Measurements from ENCODE around the gene RER1.

Gene RER1

DNA sequence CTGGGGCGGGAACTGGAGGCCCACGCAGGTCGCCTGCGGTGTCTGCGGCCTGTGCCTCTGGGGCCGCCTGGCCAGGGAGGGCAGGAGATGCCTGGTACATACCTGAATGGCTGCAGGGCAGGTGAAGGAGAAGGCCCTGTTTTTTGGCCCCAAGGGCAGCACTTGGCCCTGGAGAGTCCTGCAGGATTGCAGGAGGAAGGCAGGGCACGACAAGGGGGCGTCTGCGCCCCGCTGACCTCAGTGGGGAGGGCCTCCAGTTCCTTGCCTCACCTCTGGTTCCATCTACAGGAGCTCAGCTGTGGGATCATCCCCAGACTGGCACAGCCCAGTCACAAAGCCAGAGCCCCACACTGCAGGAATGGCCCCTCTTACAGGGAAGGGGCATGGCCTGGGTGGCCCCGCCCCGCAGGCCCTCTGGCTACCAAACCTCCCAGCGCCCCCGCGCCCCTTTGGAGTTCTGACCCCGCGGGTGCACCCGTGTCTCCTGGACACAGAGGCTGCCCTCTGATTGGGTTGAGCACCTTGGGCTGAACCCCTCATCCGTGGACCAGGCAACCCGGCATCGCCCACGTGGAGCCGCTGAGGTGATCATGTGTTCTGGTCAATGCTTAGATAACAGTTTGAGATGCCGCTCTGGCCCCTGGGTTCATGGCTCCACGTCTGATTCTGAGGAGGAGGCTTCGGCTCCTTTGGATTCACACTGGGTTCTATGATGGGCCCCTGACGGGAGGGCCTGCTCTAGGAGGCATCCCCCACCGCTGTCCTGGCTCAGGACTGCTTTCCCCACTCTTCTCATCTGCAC lies 22.1 kb downstream of the RER1 start:
- peak; percentile 9 for ATAC-seq

DNA sequence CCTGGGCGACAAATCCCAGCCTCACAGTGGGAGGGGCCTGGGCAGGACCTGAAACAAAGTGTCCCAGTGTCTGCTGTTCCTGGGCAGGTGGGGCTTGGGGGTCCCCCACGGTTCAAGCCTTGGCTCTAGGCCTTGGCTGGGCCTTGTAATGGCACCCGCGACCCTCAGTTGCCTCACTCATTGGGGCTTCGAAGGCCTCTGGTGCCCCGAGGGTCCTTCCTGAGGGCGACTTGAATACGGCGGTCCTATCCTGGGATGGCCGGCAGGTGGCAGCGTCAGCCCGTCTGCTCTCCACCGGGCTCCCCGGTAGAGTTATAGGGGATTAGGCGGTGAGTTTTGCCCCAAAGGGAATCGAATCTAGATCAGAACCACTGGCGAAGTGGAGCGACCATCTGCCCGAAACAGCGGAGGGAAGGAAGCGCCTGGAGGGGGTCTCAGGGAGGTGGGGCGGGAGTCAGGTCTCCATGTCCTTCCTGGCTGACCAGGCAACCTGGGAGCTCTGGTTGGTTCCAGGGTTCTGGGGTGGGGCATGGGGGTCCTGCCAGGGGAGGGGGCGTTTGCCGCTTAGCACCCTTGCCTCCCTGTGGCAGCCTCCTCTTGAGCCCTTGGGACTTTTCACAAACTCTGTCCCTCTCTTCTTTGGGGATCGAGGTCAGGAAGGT lies 22.8 kb downstream of the RER1 start:
- Mint-ChIP-seq H3K36me3 (ENCODE audit: low read depth) (peaks cover 6% of the 10 kb centered on the region), H3K27me3 (no peaks in the 10 kb centered on the region), H3K4me3 (peak overlapping the region; percentile 87), H3K9me3 (no peaks in the 10 kb centered on the region), H3K27ac (peak overlapping the region; percentile 88), H3K4me1 (peaks cover 41% of the 10 kb centered on the region)
- DNase-seq (peak; percentile 85), ATAC-seq (peak; percentile 24)

More for the DNA sequence above, 22.1 kb downstream of the RER1 start:
- H3K27ac Mint-ChIP-seq = peak overlapping the region; percentile 88
- H3K4me1 Mint-ChIP-seq = peaks cover 41% of the 10 kb centered on the region
- DNase-seq = peak; percentile 50
- peaks cover 8% of the 10 kb centered on the region for H3K36me3 Mint-ChIP-seq (ENCODE audit: low read depth)
- no peaks in the 10 kb centered on the region for H3K27me3 Mint-ChIP-seq
- no peaks in the 10 kb centered on the region for H3K9me3 Mint-ChIP-seq
- H3K4me3 Mint-ChIP-seq = peak overlapping the region; percentile 87

DNA sequence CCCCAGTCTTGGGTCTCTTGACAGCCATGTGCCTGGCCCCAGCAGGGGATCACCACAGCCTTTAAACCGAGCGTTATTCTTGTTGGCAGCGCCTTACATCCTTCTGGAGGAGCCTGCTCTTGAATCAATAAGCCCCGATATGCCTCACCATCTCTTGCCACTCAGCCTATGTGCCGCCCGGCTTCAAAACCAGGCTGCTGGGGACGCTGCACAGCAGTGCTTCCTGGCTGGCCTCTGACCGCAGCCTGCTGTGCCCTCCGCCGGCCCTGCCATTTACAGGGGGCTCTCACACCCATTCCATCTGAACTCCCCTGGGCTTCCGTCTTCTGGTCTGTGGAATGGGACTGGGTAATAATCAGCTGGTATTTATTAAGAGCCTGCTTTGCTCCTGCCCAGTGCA lies 23.7 kb downstream of the RER1 start:
- Mint-ChIP-seq H3K4me3 (peak overlapping the region; percentile 70), H3K9me3 (no peaks in the 10 kb centered on the region), H3K27me3 (no peaks in the 10 kb centered on the region), H3K36me3 (ENCODE audit: low read depth) (peaks cover 6% of the 10 kb centered on the region), H3K27ac (peak overlapping the region; percentile 68), H3K4me1 (peaks cover 41% of the 10 kb centered on the region)
- ATAC-seq (no peak), DNase-seq (no peak)

DNA sequence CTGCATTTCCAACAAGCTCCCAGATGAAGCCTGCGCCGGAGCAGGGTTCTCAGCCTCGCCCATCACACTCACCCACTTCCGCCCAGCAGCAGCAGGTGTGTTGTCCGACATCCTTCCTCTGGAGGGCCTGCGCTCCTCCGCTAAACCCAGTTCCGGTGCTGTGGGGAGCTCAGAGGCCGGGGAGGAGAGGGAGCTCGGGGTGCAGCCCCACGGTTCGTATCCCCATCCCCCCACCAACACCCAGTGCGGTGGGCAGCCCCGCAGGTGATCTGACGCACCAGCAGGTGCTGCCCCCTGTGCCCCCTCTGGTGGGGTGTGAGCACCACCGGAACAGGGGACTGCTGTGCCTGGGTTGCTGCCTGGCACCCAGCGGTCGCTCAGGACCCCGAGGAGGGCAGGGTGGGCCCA lies 24.2 kb downstream of the RER1 start:
- Mint-ChIP-seq H3K27me3 (no peaks in the 10 kb centered on the region), H3K36me3 (ENCODE audit: low read depth) (peaks cover 6% of the 10 kb centered on the region), H3K4me3 (peak overlapping the region; percentile 70), H3K4me1 (peaks cover 37% of the 10 kb centered on the region), H3K27ac (peak overlapping the region; percentile 68), H3K9me3 (no peaks in the 10 kb centered on the region)
- no peak for ATAC-seq
- DNase-seq = peak; percentile 55

DNA sequence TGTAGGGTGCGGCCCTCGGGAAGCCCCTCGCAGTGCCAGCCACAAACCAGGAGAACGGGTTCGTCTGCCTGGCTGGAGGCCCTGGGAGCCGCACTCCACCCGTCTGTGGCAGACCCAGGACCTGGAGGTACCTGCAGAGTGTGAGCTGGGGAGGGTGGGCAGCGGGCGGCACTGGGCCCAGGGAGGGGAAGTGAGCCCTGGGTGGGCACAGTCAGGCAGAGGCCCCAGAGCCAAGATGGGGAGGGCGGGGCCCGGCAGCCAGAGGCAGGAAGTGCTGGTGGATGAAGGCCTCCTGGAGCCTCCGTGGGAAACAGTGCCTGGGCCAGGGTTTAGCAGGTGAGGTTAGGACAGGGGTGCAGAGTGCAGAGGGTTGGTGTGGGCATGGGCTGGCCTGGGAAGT lies 24.8 kb downstream of the RER1 start:
- peaks cover 32% of the 10 kb centered on the region for H3K4me1 Mint-ChIP-seq
- ATAC-seq = no peak

DNA sequence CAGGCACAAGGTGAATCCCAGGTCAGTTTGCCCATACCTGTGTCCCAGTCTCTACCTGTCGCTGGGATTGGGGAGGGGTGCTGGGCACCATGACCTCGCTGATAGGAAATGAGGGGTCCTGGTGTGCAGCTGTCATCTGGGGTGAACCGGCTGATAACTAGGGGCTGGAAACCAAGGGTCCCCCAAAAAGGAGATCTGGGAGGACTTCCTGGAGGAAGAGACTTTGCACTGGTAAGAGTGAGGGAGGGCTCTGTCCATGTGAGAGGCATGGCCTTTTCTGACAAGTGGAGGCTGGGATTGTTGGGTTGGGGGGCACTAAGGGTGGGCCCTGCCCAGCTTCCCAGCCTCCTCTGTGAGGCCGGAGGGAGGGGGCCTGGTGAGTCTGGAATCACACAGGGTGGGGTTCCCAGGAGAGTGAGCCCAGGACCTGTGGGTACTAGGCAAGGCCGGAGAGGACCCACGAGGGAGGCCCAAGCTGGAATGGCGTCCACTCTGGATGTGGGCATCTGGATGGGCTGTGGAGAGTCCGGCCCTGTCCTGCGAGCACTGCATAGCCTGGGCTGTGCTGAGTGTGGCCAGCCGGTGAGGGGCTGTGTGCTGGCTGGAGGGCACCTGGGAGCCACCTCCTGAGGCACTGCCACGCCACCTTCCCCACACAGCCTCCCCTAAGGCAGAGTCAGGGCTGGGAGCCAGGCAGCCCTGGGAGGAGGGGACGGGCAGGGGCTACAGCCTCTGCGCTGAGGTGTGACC lies 25.6 kb downstream of the RER1 start:
- no peaks in the 10 kb centered on the region for H3K27me3 Mint-ChIP-seq

More for the DNA sequence above, 24.8 kb downstream of the RER1 start:
- peak overlapping the region; percentile 74 for H3K27ac Mint-ChIP-seq
- H3K9me3 Mint-ChIP-seq = no peaks in the 10 kb centered on the region
- DNase-seq = peak; percentile 41
- H3K4me3 Mint-ChIP-seq = peak overlapping the region; percentile 70
- H3K27me3 Mint-ChIP-seq = no peaks in the 10 kb centered on the region
- H3K36me3 Mint-ChIP-seq (ENCODE audit: low read depth) = peaks cover 3% of the 10 kb centered on the region

DNA sequence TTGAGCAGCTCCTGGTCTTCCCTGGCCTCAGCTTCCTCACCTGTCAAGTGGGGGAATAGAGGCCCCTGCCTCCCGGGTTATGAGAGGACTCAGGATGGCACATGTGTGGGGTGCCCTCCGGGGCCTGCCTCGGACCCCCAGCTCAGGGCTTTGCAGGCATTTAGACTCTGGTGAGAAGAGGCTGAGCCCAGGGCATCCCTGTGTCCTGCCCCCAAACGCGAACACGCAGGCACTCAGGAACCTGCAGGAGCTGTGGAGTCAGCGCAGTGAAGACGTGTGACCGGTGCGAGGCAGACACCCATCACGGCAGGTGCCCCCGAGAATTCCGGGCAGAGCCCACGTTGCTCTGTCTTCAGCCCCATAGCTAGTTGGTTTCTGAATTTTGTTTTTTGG lies 26.2 kb downstream of the RER1 start:
- Mint-ChIP-seq H3K36me3 (ENCODE audit: low read depth) (peaks cover 3% of the 10 kb centered on the region), H3K27me3 (no peaks in the 10 kb centered on the region), H3K4me1 (peaks cover 30% of the 10 kb centered on the region), H3K4me3 (no peak overlapping the region), H3K9me3 (peaks cover under 1% of the 10 kb centered on the region), H3K27ac (no peak overlapping the region)
- ATAC-seq = no peak
- no peak for DNase-seq

More for the DNA sequence above, 25.6 kb downstream of the RER1 start:
- no peak for DNase-seq
- no peaks in the 10 kb centered on the region for H3K9me3 Mint-ChIP-seq
- peaks cover 3% of the 10 kb centered on the region for H3K36me3 Mint-ChIP-seq (ENCODE audit: low read depth)
- H3K27ac Mint-ChIP-seq = no peak overlapping the region
- H3K4me1 Mint-ChIP-seq = peaks cover 30% of the 10 kb centered on the region
- peak overlapping the region; percentile 70 for H3K4me3 Mint-ChIP-seq
- ATAC-seq = no peak

DNA sequence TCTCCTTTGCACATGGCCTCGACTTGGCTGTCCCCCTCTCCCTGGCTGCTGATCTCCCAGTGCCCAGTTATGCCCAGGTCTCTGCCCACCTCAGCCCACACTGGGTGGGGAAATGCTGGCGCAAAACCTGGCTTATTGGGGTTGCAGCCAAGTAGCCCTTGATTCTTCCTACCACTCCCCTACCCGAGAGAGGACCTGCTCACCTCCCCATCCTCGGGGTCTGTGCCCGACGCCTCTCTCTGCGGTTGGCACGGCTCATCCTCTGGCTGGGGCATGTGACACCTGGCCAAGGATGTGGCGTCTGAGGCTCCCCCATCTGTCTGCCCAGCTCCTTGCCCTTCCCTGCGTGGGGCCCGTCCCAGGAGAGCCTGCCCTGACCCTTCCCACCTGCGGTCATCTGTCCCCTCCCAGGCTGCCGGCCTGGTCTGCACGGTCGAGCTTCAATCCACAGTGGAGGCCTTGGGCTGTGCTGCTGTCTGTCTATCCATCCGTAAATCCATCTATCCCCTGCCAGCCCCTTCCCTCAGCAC lies 27.2 kb downstream of the RER1 start:
- peaks cover 8% of the 10 kb centered on the region for H3K9me3 Mint-ChIP-seq
- peaks cover 29% of the 10 kb centered on the region for H3K4me1 Mint-ChIP-seq
- no peak for DNase-seq

DNA sequence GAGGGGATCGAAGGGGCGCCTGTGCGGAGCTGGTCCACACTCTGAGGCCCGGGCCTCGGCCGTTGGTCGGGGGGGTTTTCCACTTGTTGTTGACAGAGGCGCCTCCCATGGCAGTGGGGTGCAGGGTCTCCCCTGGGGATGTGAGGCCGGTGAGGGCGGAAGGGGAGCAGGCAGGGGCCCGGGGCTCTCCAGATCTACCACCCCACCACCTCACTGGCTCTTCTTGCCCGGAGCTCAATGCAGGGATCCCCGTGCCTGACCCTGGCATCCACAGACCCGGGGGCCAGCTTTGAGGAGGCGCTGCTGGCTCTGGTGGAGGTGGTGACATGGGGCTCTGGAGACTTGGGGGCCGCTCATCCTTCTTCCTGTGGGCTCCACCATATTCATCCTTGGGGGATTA lies 27.8 kb downstream of the RER1 start:
- Mint-ChIP-seq H3K4me1 (peaks cover 23% of the 10 kb centered on the region), H3K36me3 (ENCODE audit: low read depth) (no peaks in the 10 kb centered on the region), H3K4me3 (no peak overlapping the region), H3K27ac (no peak overlapping the region), H3K27me3 (no peaks in the 10 kb centered on the region), H3K9me3 (peaks cover 8% of the 10 kb centered on the region)
- ATAC-seq (no peak), DNase-seq (no peak)

More for the DNA sequence above, 27.2 kb downstream of the RER1 start:
- peaks cover 3% of the 10 kb centered on the region for H3K36me3 Mint-ChIP-seq (ENCODE audit: low read depth)
- no peak for ATAC-seq
- no peak overlapping the region for H3K27ac Mint-ChIP-seq
- H3K27me3 Mint-ChIP-seq = no peaks in the 10 kb centered on the region
- H3K4me3 Mint-ChIP-seq = no peak overlapping the region

DNA sequence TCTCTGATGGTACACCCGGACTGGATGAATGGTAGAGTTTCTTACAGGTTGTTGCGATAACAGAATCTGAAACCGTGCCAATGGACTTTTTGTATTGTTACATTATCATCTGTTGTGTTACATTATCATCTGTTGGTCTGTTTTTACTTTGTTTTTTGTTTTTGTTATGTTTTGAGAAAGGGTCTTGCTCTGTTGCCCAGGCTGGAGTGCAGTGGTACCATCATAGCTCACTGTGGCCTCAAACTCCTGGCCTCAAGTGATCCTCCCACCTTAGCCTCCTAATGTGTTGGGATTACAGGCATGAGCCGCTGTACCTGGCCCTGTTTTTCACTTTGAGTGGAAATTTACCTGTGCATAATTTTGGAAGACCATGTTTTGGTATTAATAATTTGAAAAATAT lies 30.9 kb downstream of the RER1 start:
- no peaks in the 10 kb centered on the region for H3K36me3 Mint-ChIP-seq (ENCODE audit: low read depth)
- ATAC-seq (no peak), DNase-seq (no peak)
- H3K27ac Mint-ChIP-seq = no peak overlapping the region
- H3K9me3 Mint-ChIP-seq = peaks cover 8% of the 10 kb centered on the region
- H3K4me1 Mint-ChIP-seq = no peaks in the 10 kb centered on the region
- H3K27me3 Mint-ChIP-seq = no peaks in the 10 kb centered on the region
- H3K4me3 Mint-ChIP-seq = no peak overlapping the region

DNA sequence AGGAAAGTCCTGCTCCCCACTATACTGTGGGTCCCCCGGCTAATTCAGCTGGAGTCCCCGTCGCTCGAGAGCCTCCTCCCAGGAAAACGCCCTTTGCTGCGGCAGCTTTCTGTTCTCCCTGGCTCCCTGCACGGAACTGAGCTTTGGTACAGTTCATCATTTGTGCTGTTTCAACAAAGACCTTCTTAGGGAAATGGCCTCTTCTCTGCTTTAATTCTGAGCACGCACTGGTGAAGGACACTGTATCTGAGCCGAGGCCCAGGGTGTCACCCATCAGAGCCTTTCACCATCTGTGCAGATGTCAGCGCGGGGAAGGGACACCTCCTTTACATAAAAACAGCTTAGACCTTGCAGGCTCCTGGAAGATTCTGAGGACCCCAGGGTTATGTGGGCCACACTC lies 34.3 kb downstream of the RER1 start:
- no peak for ATAC-seq
- Mint-ChIP-seq H3K27me3 (peaks cover 2% of the 10 kb centered on the region), H3K4me3 (no peak overlapping the region), H3K36me3 (ENCODE audit: low read depth) (peaks cover 2% of the 10 kb centered on the region), H3K27ac (no peak overlapping the region), H3K4me1 (no peaks in the 10 kb centered on the region), H3K9me3 (peaks cover 8% of the 10 kb centered on the region)
- DNase-seq = no peak

DNA sequence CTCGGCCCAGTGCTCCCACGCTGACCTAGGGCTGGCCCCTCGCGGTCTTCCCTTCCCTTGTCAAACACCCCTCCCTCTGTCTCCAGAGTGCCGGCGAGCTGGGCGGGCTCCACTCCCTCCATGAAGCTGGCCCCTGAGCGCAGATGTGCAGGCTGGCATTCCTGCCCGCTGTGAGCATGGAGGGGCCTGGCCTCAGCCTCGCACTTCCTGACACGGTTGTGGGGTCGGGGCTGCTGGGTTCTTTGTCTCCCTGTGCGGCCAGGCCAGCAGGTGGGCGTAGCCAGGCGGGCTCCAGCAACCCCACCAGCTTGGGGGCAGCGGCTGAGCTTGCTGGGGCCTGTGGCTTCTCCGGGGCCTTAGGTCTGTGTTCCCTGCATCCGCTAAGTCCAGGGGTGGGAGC lies 34.9 kb downstream of the RER1 start:
- no peak overlapping the region for H3K27ac Mint-ChIP-seq

DNA sequence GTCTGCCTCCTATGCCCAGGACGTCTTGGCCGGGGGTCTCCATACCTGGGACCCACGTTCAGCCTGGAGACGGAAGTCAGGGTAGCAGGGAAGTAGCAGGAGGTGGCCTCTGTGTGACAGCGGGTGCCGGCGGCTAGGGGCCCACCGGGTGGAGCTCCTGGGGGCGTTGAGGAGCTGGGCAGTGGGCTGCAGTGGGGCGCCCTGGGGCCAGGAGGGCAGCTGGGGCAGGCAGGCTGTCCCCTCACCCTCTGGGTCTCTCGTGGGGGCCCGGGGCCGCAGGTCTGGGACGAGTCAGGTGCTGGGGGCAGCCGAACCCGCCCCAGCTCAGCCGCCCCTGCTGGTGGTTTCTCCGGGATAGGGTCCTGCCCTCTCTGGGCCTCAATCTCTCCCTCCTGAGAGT lies 35.4 kb downstream of the RER1 start:
- DNase-seq (no peak), ATAC-seq (no peak)
- H3K4me1 Mint-ChIP-seq = no peaks in the 10 kb centered on the region
- peaks cover 8% of the 10 kb centered on the region for H3K9me3 Mint-ChIP-seq
- H3K36me3 Mint-ChIP-seq (ENCODE audit: low read depth) = peaks cover 2% of the 10 kb centered on the region
- H3K27ac Mint-ChIP-seq = no peak overlapping the region
- no peak overlapping the region for H3K4me3 Mint-ChIP-seq
- peaks cover 2% of the 10 kb centered on the region for H3K27me3 Mint-ChIP-seq

More for the DNA sequence above, 34.9 kb downstream of the RER1 start:
- no peak for DNase-seq
- H3K4me1 Mint-ChIP-seq = no peaks in the 10 kb centered on the region
- H3K4me3 Mint-ChIP-seq = no peak overlapping the region
- peaks cover 2% of the 10 kb centered on the region for H3K36me3 Mint-ChIP-seq (ENCODE audit: low read depth)
- no peak for ATAC-seq
- peaks cover 2% of the 10 kb centered on the region for H3K27me3 Mint-ChIP-seq
- H3K9me3 Mint-ChIP-seq = peaks cover 8% of the 10 kb centered on the region

DNA sequence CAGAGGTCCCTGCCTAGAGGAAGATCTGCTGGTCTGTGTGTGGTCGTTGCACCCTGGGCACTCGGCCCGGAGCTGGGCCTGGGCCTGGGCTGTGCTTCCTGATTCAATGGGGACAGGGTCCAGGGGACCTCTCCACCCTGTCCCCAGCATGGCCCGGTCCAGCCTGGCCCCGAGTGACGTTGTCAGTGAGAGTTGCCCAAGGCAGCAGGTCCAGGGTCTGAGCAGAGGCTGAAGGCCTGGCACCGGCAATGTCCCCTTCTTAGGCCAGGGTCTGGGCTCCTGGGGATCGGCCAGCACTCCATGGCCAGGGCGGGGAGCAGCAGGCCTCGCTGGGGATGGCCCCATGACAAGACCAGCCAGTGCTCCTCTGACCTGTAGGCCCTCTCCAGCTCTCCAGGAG lies 36.3 kb downstream of the RER1 start:
- H3K4me1 Mint-ChIP-seq = no peaks in the 10 kb centered on the region
- H3K4me3 Mint-ChIP-seq = no peak overlapping the region
- H3K27me3 Mint-ChIP-seq = peaks cover 2% of the 10 kb centered on the region
- DNase-seq = no peak
- peaks cover 6% of the 10 kb centered on the region for H3K9me3 Mint-ChIP-seq
- peaks cover 2% of the 10 kb centered on the region for H3K36me3 Mint-ChIP-seq (ENCODE audit: low read depth)
- ATAC-seq = no peak
- no peak overlapping the region for H3K27ac Mint-ChIP-seq
